K562 treated with DMSO at 1 percent for 12 hours (cell line): Measurements from ENCODE around the gene POLR2M. TPM values are rescaled to one million over a fixed set of nuclear protein-coding genes. Genes with fewer than 3 reads are reported as not detected.

Experiments used
- total RNA-seq: library from RNA; unstranded; fragments of 300-600 nt; gene quantifications from 2 replicates; pipeline ENCODE4 v1.2.3, GENCODE V29; 2022; ENCODE audit not compliant: insufficient read depth

The POLR2M gene
- 24.7 and 74.9 TPM in 2 replicates for total RNA-seq

DNA sequence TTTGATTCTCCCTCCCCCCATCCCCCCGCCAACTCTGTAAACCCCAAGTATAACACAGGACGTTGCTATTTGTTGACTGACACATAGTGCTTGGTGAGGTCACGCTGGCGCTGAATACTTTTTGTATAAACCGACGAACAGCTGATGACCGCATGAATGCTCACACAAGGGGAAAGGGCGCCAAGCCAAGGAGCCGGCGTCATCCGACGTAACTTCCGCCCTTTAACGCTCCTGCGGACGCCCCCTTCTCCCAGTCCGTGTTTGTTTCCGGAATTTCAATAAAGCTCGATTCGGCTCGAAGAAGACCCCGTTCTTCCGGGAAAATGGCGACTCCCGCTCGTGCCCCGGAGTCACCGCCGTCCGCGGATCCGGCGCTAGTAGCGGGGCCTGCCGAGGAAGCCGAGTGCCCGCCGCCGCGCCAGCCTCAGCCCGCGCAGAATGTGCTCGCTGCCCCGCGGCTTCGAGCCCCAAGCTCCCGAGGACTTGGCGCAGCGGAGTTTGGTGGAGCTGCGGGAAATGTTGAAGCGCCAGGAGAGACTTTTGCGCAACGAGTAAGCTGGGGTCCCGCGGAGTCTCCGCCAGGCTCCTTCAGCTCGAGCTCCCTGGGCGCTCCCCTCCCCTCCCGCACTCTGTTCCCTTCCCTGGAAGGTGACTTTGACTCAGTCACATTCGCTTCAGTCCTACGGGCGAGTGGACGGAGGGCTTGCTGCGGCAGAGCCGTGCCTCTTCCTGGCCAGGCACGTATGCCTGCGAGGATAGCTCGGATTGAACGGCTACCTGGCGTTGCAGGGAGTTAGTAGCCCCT, at the start of gene POLR2M:
Gene POLR2M, plus strand, starts transcription at position 310 of the 805 bp plus-strand sequence. Its CDS starts 129 bp downstream, at position 439.

Other genes with a start within 250 kb of the POLR2M start
- gene MYZAP, start 114.8 kb upstream of the POLR2M start, total RNA-seq = not detected in 2 replicates